COR-L47 (cell line): ENCODE data around the gene TUBGCP6.
"Not testable (repeated sequence)": the region's sequence is repeated elsewhere in the genome, so short reads cannot be mapped to it uniquely, and the experiment has no call there.

Experiments used
- DNase-seq: peaks from one replicate; lab custom pipeline; 2025; lab: John Stamatoyannopoulos, UW

Gene TUBGCP6

GRCh38 chr22:50210378-50211139, 34.3 kb downstream of the TUBGCP6 start:
- DNase-seq = no peak

DNA sequence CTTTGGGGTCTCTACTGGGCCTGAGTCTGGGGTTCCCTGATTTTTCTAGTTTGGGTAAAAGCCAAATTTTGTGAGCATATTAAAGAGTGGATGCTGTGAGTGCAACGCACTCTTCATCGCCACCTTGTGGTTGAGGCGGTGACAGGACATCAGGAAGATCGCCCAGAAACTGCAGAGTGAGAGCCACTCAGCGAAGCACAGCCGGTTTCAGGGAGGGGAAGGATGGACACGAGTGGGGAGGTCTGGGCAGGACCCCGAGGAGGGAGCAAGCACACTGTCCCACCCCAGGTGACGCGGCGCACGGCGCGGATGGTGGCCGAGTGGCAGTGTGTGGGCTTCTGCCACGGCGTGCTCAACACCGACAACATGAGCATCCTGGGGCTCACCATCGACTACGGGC, 34.9 kb downstream of the TUBGCP6 start:
- no peak for DNase-seq

GRCh38 chr22:50208939-50209892, 35.6 kb downstream of the TUBGCP6 start:
- DNase-seq = no peak

DNA sequence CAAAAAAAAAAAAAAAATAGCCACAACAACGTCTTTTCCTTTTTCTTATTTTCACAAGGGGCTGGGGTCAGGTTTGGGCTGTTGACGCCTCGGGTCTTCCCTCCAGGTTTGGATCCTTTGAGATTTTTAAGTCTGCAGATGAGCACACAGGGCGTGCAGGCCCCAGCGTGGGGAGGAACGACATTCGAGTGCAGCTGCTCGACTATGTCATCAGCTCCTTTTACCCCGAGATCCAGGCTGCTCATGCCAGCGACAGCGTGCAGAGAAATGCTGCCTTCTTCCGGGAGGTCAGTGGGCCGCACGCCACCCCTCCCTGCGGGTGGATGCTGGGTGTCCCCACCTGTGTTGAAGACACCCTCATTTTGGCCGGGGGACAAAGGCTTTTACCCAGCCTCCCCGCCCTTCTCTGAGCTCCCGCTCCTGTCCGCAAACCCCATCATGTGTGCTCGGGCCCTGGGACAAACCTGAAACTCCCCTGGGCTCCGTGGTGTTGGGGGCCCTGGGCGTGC, 36.3 kb downstream of the TUBGCP6 start:
- no peak for DNase-seq

GRCh38 chr22:50207383-50208140, 37.3 kb downstream of the TUBGCP6 start:
- no peak for DNase-seq

DNA sequence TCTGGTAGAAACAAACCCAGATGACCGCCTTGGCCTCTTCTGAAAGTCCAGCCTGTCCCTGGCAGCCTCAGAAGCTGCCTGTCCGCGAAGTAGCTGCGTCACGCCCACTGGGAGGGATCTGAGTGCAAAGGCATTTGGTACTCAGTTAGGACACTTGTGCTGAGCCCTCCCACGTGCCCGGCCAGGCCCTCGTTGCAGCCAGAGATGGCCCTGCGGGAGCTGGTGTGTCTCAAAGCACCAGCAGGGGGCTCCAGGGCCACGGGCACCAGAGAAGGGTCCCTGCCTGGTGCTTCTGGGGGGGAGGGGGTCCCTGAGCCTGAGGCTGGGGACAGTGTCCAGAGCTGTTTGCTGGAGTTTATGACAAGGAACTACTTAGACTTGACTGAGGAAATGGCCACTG, 38.2 kb downstream of the TUBGCP6 start:
- no peak for DNase-seq

DNA sequence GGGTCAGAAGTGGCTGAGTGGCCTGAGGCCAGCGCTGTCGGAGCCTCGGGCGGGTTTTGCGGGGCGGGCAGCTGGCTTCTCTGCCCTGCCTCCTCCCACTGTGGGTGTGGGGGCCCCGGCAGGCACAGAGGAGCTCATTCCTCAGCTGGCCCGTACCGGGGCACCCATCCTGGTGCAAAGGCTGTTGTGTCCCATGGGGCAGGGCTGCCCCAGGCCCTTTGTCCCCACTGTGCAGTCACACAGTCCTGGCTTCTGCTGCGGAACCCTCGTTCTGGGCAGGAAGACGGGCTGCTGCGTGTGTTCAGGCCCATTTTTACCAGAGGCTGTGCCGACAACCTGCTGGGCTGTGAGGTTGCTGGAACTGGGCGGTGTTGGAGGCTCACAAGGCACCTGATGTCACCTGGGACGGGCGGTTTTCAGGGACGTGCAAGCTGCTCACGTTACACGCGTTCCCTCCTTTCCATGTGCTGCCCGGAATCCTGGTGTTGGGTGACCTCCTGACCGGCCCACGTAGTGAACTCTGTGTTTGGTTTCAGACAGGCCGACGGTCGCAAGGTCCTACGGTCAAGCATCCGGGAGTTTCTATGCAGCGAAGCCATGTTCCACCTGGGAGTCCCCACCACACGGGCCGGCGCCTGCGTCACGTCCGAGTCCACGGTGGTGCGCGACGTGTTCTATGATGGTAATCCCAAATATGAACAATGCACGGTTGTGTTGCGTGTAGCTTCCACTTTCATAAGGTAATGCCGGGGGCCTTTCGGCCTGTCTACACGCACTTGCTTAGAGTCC, 38.8 kb downstream of the TUBGCP6 start:
- DNase-seq = no peak

- DNase-seq = not testable (repeated sequence)
These were observed 39.8 kb downstream of the TUBGCP6 start for GRCh38 chr22:50204998-50205397.

- DNase-seq = no peak
These were observed 40.3 kb downstream of the TUBGCP6 start for GRCh38 chr22:50204571-50204970.

DNA sequence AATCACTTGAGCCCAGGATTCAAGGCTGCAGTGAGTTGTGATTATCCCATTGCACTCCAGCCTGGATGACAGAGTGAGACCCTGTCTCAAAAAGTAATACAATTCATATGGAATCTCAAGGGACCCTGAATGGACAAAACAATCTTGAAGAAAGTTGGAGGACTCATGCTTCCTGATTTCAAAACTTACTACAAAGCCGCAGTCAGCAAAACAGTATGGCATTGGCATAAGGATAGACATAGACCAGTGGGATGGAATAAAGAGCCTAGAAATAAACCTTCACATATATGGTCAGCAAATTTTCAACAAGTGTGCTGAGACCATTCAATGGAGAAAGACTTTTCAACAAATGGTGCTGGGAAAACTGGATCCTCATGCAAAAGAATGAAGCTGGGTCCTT, 41.5 kb downstream of the TUBGCP6 start:
- no peak for DNase-seq

GRCh38 chr22:50202130-50202666, 42.6 kb downstream of the TUBGCP6 start:
- DNase-seq = no peak

DNA sequence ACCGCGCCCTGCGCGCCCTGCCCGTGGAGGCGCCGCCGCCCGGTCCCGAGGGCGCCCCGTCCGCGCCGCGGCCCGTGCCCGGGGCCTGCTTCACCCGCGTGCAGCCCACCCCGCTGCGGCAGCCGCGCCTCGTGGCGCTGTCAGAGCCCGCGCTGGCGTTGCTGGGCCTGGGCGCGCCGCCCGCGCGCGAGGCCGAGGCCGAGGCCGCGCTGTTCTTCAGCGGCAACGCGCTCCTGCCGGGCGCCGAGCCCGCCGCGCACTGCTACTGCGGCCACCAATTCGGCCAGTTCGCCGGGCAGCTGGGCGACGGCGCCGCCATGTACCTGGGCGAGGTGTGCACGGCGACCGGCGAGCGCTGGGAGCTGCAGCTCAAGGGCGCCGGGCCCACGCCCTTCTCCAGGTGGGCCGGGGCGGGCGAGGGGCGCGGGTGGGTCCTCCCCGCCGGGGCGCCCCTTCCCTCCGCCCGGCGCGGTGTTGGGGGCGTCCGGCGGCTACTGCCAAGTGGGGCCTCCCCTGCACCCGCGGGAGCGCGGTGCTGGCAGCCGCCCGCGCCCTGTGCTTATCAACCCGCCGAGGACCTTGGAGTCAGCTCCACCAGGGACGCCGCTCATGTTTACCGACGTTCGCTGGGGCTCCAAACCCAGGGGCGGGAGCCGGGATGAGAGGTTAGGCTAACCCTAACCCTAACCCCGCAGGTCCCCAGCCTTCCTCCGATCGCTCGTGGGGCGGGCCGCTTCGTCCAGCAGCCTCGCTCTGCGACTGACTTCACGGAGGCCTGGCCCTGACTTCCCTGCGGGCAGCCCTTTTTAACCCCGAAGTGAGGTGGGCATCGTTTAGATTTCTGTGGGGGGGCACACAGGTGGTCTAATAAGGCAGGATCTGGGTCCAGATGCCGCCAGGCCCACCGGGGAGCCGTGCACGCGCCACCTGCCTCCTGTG, 43.4 kb downstream of the TUBGCP6 start:
- DNase-seq = no peak

DNA sequence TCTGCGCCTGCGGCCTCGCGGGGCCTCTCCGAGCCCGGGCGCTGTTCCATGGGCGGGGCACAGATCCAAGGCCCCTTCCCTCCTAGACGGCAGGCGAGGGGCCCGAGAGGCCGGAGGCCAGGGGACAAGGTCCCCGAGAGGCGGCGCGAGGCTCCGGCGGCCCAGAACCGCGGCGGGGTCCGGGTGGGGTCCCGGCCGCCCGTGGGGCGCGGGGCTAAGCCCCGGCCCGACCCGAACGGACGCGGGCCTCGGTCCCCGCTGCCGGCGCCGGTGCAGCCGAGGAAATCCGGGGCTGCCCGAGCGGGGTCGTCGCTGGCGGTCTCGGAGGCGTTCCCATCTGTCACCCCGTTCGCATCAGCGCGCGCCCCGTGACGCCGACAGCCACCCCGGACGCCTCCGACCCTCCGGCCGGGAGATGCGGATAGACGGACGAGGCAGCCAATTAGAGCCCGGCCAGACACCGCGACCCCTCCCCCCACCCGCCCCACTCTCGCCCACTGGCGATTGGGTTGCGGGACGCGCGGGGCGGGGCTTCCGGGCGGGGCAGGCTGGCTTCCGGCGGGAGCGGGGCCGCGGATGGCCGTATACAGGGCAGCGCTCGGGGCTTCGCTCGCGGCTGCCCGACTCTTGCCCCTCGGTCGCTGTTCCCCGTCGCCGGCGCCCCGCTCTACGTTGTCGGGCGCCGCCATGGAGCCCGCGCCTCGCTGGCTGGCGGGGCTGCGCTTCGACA, 44.2 kb downstream of the TUBGCP6 start, which contains the start of gene SELENOO:
TSS of gene SELENOO (plus strand) at position 551 of the 730 bp plus-strand sequence. CDS start at position 577, 26 bp downstream.
- peak; percentile 88 for DNase-seq

- DNase-seq = no peak
These were observed 44.9 kb downstream of the TUBGCP6 start for GRCh38 chr22:50199829-50200460.

DNA sequence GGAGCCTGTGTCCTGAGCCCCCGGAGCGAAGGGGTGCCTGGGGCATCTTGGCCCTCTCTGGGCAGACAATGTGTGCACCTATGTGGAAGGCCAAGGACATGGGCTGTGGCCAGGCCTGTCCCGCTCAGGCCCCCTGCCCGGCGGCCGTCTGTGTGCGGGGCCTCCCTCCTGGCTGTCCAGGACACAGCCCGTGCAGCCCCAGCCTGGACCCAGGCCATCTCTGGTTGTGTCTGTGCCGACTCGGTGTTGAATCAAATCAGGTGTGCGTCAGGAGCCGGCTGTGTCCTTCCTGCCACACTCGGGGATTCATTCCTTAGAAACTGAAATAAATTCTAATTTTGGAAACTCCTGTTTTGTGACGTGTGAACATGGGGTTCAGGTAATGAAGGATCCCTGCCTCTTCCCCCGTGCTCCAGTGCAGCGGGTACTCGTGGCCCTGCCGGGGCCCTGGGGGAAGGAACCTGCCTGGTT, 45.5 kb downstream of the TUBGCP6 start:
- no peak for DNase-seq

DNA sequence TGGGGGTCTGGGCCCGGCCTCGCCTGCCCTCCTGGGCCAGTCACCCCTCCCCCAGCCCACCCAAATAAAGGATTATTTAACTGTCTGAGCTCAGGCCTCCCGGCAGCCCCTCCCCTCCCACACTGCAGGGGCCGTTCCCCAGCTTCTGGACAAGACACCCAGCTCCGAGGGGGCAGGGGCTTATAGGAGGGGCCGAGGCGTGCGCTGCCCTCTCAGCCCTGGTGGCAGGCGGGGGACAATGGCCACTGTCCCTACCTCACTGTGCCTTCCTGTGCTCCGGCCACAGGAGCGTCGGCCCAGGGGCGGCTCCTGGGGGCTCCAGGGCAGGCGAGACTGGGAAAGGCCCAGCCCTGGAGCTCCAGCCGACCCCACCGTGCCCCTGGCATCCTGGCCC, 46.2 kb downstream of the TUBGCP6 start:
- no peak for DNase-seq

DNA sequence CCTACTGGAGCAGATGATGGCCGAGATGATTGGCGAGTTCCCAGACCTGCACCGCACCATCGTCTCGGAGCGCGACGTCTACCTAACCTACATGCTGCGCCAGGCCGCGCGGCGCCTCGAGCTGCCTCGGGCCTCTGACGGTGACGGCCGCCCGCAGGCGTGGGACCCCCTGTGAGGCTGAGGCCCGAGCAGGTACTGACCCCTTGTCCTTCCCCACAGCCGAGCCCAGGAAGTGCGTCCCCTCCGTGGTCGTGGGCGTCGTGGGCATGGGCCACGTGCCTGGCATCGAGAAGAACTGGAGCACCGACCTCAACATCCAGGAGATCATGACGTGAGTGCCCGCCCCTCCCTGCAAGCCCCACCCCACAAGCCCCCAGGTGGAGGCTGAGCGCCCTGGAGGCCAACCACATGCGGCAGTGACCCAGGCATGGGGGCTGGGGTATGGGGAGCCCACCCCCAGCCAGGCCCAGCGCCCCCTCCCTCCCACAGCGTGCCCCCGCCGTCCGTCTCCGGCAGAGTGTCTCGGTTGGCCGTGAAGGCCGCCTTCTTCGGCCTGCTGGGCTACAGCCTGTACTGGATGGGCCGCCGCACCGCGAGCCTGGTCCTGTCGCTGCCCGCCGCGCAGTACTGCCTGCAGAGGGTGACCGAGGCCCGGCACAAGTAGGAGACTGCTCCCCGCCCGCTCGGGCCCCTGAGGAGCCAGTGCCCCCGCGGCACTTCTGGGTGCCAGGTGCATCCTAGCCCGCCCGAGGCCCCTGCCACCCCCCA, 46.8 kb downstream of the TUBGCP6 start:
- DNase-seq = no peak
